ENCODE results near the gene DNAH5. TPM values are rescaled to one million over a fixed set of nuclear protein-coding genes. Genes with fewer than 3 reads are reported as not detected.

The DNAH5 gene
- total and polyA plus RNA-seq, 2 donors (not counting 1 experiment from before 2014, with no cell fraction given) = not detected

DNA sequence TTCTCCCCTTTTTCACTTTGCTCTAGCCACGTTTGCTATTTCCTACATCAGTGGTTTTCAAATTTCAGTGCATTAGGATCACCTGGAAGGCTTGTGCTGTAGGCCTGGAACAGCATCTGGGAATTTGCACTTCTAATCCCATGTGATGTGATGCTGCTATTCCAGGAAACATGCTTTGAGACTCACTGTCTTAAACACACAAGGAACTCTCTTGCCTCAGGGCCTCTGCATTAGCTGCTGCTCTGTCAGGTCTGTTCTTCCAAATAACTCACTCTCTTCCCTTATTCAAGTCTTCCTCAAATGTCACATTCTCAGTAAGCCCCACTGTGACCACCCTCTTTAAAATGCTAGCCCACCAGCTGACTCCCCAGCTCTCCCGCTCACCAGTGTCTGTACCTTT lies 204.0 kb downstream of the DNAH5 start:
- Histone ChIP-seq H3K36me3 (replicated peaks in 1 of 2; ENCODE audit: control extremely low read depth in 1 of 2, control insufficient read depth in 1 of 2, extremely low read depth in 1 of 2, insufficient read depth in 2 of 2, low read length in 1 of 2) (no peaks in the 10 kb centered on the region), H3K9ac (ENCODE audit: low read length) (no peak overlapping the region), H3K4me1 (ENCODE audit: control insufficient read depth in 2 of 2, insufficient read depth in 2 of 2, low read length in 2 of 2) (no peaks in the 10 kb centered on the region), H4K20me1 (ENCODE audit: control insufficient read depth, insufficient read depth, low read length, poor library complexity, severe bottlenecking) (no peaks in the 10 kb centered on the region), H2AFZ (ENCODE audit: insufficient read depth, low read depth, low read length, poor library complexity, severe bottlenecking) (no peak overlapping the region), H3K27me3 (replicated peaks in 1 of 4; ENCODE audit: control extremely low read depth in 1 of 4, control insufficient read depth in 3 of 4, insufficient read depth in 4 of 4, low read length in 3 of 4) (no peaks in the 10 kb centered on the region), H3K79me2 (ENCODE audit: control insufficient read depth, insufficient read depth, low read length) (no peaks in the 10 kb centered on the region), H3K4me3 (ENCODE audit: control extremely low read depth in 1 of 5, extremely low read depth in 1 of 5, insufficient read depth in 1 of 5, low read depth in 2 of 5, low read length in 4 of 5) (no peak overlapping the region), H3K4me2 (replicated peaks; ENCODE audit: low read depth, low read length, poor library complexity, severe bottlenecking) (no peak overlapping the region), H3K27ac (ENCODE audit: low read length in 2 of 2) (no peak overlapping the region), H3K9me3 (ENCODE audit: control extremely low read depth in 1 of 3, control insufficient read depth in 2 of 3, insufficient read depth in 1 of 3, low read length in 2 of 3) (peaks cover 0 to 5% (median 0%) of the 10 kb centered on the region in 3 donors)
- intact Hi-C loops (cut with micrococcal nuclease) = no loop called here
- ChIA-PET POLR2A (no interaction called here), CTCF (no interaction called here)
- TF ChIP-seq CTCF (IDR thresholded peaks at IDR 0.05) = no peak
- no peak for TF ChIP-seq EZH2 (IDR thresholded peaks at IDR 0.05; ENCODE audit: borderline replicate concordance, insufficient read depth, low read depth, low read length, poor library complexity, severe bottlenecking)
- H3K27me3 Mint-ChIP-seq = no peaks in the 10 kb centered on the region
- no peak overlapping the region for H3K27ac Mint-ChIP-seq
- WGBS (ENCODE audit: insufficient coverage) = 33% methylated on average over 1 of the region's 2 CpGs
- ATAC-seq (ENCODE audit: low read depth) = no peak
- no peaks in the 10 kb centered on the region for H3K4me1 Mint-ChIP-seq
- H3K4me3 Mint-ChIP-seq = no peak overlapping the region
- H3K9me3 Mint-ChIP-seq (ENCODE audit: insufficient read depth) = no peaks in the 10 kb centered on the region
- no peak for DNase-seq

DNA sequence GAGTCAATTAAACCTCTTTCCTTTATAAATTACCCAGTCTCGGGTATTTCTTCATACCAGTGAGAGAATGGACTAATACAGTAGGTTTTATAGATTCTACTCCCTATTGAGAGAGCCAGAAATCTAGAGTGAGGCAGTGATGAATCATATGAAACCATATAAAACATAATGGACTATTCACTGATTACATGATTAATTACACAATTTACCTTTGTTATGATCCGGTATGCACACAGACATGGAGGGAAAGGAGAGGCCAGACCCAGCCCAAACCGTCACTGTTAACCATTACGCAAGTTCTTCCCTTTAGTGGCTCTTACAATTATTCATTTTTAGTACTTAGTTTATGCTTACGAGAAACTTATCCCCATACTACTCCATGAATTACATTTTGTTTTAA lies 205.0 kb downstream of the DNAH5 start:
- 100% methylated on average over 1 of the region's 5 CpGs for WGBS (ENCODE audit: insufficient coverage)
- H3K36me3 ChIP-seq (replicated peaks in 1 of 2; ENCODE audit: control extremely low read depth in 1 of 2, control insufficient read depth in 1 of 2, extremely low read depth in 1 of 2, insufficient read depth in 2 of 2, low read length in 1 of 2) = no peaks in the 10 kb centered on the region
- H3K4me2 ChIP-seq (replicated peaks; ENCODE audit: low read depth, low read length, poor library complexity, severe bottlenecking) = no peak overlapping the region
- intact Hi-C loops (cut with micrococcal nuclease) = no loop called here
- no peaks in the 10 kb centered on the region for H3K4me1 ChIP-seq (ENCODE audit: control insufficient read depth in 2 of 2, insufficient read depth in 2 of 2, low read length in 2 of 2)
- H3K27me3 Mint-ChIP-seq = no peaks in the 10 kb centered on the region
- no peak for DNase-seq
- H3K79me2 ChIP-seq (ENCODE audit: control insufficient read depth, insufficient read depth, low read length) = no peaks in the 10 kb centered on the region
- no peak overlapping the region for H3K27ac ChIP-seq (ENCODE audit: low read length in 2 of 2)
- no peak overlapping the region for H2AFZ ChIP-seq (ENCODE audit: insufficient read depth, low read depth, low read length, poor library complexity, severe bottlenecking)
- no peaks in the 10 kb centered on the region for H3K9me3 Mint-ChIP-seq (ENCODE audit: insufficient read depth)
- ATAC-seq (ENCODE audit: low read depth) = no peak
- H3K27me3 ChIP-seq (replicated peaks in 1 of 4; ENCODE audit: control extremely low read depth in 1 of 4, control insufficient read depth in 3 of 4, insufficient read depth in 4 of 4, low read length in 3 of 4) = no peaks in the 10 kb centered on the region
- TF ChIP-seq CTCF (IDR thresholded peaks at IDR 0.05) (no peak), EZH2 (IDR thresholded peaks at IDR 0.05; ENCODE audit: borderline replicate concordance, insufficient read depth, low read depth, low read length, poor library complexity, severe bottlenecking) (no peak)
- no peak overlapping the region for H3K4me3 Mint-ChIP-seq
- ChIA-PET CTCF (no interaction called here), POLR2A (no interaction called here)
- H3K4me1 Mint-ChIP-seq = no peaks in the 10 kb centered on the region
- H3K27ac Mint-ChIP-seq = no peak overlapping the region
- H4K20me1 ChIP-seq (ENCODE audit: control insufficient read depth, insufficient read depth, low read length, poor library complexity, severe bottlenecking) = no peaks in the 10 kb centered on the region
- peaks cover 0 to 5% (median 0%) of the 10 kb centered on the region in 3 donors for H3K9me3 ChIP-seq (ENCODE audit: control extremely low read depth in 1 of 3, control insufficient read depth in 2 of 3, insufficient read depth in 1 of 3, low read length in 2 of 3)
- no peak overlapping the region for H3K4me3 ChIP-seq (ENCODE audit: control extremely low read depth in 1 of 5, extremely low read depth in 1 of 5, insufficient read depth in 1 of 5, low read depth in 2 of 5, low read length in 4 of 5)
- H3K9ac ChIP-seq (ENCODE audit: low read length) = no peak overlapping the region
